ENCODE results near the gene SYCP2. TPM values are rescaled to one million over a fixed set of nuclear protein-coding genes. Genes with fewer than 3 reads are reported as not detected.

SYCP2 gene
- total and polyA plus RNA-seq, 2 of the 8 experiments (the other 6 are each of a cell fraction or from before 2014, with no cell fraction given): 0.02 to 0.50 TPM

- TF ChIP-seq FOSL1 (IDR thresholded peaks at IDR 0.05; ENCODE audit: insufficient read depth, low read depth, low read length): no peak
These were observed 1.7 kb downstream of the SYCP2 start (continued) for GRCh38 chr20:59931511-59932312.

Data from H1 (cell line).